GM18507 (cell line): ENCODE measurements around the gene LEMD3.

Experiments
- DNase-seq: peaks from one replicate; pipeline ENCODE4 v3.0.0; 2011; ENCODE audit warnings: low read depth; ENCODE audit not compliant: insufficient read length; ENCODE audit errors: extremely low spot score
- FAIRE-seq: peaks from 2 replicates; lab custom pipeline; 2011; peaks lifted over from hg19 to GRCh38; lab: Jason Lieb, UNC

The LEMD3 gene

DNA sequence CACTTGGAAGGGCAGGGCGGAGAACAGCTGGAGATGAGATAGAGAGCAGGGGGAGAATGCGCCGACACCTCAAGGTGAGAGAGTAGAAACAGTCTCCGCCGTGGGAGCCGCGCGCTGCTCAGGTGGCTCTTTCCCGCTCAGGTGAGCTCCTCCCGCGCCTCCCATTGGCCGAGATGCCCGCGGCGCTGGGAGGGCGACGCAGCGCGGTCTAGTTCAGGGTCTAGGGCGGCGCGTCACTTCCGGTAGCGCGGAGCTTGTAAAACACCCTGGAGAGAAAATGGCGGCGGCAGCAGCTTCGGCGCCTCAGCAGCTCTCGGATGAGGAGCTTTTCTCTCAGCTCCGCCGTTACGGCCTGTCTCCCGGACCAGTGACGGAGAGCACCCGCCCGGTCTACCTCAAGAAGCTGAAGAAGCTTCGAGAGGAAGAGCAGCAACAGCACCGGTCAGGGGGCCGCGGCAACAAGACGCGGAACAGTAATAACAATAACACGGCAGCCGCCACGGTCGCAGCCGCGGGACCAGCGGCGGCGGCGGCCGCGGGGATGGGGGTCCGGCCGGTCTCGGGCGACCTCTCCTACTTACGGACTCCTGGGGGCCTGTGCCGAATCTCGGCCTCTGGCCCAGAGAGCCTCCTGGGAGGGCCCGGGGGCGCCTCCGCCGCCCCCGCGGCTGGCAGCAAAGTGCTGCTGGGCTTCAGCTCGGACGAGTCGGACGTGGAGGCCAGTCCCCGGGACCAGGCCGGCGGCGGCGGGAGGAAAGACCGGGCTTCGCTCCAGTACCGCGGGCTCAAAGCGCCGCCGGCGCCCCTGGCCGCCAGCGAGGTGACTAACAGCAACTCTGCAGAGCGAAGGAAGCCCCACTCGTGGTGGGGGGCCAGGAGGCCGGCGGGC lies at the start of gene LEMD3:
Gene LEMD3 (plus strand): TSS at position 264 of the 889 bp plus-strand sequence. CDS start 14 bp downstream, at position 278.
- FAIRE-seq: peak; percentile 97
- DNase-seq: peak; percentile 93

DNA sequence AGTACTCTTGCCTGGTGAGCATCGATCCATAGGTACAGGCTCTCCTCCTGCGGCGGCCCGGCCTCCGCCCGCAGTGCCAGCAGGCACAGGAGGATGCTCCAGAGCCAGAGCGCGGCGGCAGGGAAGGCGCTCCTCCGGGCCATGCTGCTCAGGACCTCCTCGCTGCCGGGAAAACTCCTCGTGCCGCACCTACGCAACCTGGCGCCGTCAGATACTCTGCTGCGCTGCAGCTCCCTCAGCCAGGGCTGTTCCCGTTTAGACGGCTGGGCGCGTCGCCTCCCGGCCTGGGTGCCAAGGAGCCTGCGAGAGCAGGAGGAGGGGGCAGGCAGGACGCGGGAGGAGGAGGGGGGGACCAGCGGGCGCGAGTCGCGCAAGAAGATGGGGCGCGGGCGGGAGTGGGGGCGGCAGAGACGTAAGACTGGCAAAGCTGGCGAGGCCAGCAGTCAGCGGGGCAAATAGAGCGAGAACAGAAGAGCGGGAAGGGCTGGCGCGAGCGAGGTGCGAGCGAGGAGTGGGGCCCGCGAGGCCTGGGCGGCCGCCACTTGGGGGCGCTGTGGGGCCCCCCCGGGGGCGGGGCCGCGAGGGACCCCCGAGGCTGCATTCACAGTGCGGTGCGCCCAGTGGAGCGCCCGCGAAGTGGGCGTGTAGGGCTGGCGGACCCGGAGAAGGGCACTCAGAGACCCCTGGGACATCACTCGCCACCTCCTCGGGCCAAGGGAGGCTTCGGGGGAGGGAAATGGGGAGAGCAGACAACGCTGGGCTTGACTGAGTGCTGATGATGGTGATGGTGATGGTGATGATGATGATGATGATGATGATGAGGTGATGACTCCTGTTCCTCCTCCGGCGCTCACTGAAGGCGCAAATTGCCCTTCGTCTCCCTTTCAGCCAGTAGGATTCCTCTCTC lies 48.1 kb upstream of the LEMD3 start, which contains the start of gene WIF1:
Gene WIF1 (minus strand): TSS at position 257 of the 907 bp plus-strand sequence. CDS start 114 bp downstream, at position 143.
- DNase-seq: no peak
- no peak for FAIRE-seq

DNA sequence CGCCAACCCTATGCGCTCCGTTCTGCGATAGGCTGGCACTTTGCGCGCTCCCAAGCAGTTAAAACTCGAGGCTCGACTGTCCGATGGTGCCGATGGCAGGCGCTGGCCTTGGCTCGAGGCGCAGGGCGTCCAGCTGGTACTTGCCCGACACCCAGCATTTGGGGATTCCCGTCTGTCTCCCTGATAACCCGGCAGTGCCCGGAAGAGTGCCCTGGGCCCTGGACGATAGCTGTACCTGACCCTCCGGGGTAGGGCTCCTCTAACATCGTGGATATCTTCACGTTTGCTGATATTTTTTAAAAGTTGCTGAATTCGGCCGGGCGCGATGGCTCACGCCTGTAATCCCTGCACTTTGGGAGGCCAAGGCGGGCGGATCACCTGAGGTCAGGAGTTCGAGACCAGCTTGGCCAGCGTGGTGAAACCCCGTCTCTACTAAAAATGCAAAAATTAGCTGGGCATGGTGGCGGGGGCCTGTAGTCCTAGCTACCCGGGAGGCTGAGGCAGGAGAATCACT lies 47.4 kb upstream of the LEMD3 start:
- FAIRE-seq (no peak), DNase-seq (no peak)

DNA sequence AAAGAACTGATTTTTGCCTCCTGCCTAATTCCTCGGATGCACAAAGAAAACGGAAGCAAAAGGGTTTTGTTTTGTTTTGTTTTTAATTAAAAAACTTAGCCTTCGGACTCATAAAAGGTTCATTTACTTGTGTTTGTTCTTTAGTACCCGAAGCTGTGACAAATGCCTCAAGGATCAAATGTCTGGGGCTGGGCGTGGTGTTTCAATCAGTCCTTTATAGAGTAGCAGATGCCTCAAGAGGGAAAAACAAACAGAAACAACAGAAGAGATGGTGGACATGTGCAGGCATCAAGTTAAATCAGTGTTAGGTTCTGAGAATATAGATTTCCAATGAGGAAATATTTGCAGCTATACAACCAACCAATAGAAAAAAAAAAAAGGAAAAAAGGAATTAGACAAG lies 46.7 kb upstream of the LEMD3 start:
- DNase-seq (no peak), FAIRE-seq (no peak)

DNA sequence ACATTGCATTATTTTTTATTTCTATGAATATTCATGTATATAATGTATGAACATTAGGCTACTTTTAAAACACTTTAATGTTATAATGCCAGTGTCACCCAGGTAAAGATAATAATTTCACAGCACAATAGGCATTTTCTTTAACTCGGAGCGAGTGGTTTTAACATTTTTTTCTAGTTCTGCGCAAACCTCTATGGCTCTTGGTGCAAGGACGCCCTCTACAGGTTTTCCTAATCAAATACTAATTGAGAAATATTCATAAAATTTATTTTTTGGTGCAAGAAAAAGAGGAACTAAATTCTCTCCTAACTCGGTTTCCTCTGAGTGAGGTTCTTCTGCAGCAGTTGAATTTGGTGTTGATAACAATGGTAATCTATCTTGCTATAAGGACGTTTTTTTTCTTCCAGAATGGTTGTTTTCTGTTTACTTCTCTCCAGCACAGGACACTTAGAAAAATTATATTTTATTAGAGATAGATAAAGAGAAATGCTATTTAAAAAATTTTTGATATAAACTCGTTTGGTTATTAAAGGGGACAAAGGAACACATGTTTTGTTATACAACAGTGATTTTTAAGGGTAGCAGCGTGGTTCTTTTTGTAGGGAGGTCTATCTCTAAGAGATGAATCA lies 45.8 kb upstream of the LEMD3 start:
- DNase-seq (no peak), FAIRE-seq (no peak)

DNA sequence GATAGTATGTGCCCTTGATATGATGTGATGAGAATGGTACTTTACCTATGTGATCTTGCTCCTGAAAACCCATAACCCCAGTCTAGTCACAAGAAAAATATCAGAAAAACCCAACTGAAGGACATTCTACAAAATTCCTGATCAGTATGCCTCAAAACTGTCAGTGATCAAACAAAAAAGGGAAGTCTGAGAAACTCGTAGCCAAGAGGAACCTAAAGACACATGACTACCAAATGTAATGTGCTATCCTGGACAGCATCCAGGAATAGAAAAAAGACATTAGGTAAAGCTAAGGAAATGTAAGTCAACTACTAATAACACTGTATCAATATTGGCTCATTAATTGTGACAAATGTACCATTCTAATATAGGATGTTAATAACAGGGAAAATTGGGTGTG lies 44.1 kb upstream of the LEMD3 start:
- no peak for FAIRE-seq

DNA sequence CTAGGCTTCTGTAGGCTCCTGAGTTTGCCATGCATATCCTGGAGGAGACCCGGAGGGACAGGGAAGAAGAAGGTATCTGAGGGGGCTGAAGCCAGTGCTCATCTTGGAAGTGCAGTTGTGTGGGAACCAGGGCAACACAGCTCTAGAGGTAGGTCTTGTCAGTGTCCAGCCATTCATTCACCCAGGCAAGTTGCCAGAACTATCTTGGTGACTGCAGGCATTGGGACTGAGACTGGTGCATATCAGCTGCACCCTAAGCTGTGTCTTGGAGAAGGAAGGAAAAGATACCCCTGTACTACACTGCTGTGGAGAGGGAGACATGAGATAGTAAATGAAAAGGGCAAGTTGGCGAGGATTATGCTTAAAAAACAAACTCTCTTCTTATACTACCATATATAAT lies 43.4 kb upstream of the LEMD3 start:
- DNase-seq: no peak
- FAIRE-seq: no peak

More for the DNA sequence above, 44.1 kb upstream of the LEMD3 start:
- DNase-seq: no peak

DNA sequence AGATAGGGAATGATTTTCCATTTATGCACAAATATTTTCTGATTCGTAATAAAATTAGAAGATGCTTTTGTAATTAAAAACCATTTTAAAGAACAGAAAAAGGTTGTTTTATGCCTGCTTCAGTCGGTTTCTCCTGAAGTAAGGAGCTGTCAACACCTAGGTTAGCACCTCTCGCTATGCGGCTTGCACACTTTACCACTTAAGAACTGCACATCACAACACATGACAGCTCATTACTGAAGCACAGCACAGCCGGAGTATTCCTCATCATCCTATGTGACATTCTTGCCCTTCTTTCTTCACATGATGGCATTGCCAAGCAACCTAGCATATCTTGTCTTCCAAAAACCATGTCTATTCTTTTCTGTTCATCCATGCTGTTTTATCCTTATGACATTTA lies 42.9 kb upstream of the LEMD3 start:
- FAIRE-seq (no peak), DNase-seq (no peak)

DNA sequence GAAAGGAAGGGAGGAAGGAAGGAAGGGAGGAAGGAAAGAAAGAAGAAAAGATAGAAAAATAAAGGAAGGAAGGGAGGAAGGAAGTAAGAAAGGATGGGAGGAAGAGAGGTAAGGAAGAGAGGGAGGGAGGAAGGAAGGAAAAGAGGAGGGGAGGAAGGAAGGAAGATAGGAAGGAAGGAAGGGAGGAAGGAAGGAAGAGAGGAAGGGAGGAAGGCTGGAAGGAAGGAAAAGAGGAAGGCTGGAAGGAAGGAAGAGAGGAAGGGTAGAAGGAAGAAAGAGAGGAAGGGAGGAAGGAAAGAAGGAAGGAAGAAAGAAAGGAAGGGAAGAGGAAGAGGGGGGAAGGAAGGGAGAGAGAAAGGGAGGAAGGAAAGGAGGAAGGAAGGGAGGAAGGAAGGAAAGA lies 35.5 kb upstream of the LEMD3 start:
- FAIRE-seq: no peak

DNA sequence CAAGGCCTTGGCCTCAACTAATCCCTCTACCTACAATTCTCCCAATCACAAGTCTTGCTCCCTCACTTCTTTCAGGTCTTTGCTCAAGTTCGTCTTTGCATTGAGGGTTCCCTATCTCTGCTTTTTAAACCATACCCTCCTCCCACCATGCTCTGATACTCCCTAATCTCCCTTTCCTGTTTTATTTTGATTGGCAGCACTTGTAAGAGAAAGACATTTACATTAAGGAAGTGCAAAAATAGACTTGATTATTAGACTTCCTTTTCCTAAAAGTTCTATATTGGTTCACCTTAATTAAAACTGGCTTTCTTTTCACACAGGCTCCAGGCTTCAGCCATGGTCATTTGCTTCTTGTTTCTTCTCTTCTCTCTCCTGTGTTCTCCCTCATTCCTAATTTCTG lies 30.0 kb upstream of the LEMD3 start:
- FAIRE-seq: no peak
- DNase-seq: no peak

More for the DNA sequence above, 35.5 kb upstream of the LEMD3 start:
- no peak for DNase-seq

DNA sequence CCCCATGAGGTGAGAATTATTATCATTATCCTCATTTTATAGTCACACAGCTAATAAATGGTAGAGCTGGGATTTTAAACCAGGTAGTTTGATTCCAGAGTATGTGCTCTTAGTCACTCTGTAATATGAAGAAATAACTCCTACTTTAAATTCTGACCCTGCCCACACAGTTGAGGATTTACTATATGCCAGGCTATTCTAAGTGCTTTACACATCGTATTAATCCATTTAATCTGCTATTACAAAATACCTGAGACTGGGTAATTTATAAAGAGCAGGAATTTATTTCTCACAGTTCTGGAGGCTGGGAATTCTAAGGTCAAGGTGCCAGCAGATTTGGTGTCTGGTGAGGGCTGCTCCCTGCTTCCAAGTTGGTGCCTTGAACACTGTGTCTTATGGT lies 28.6 kb upstream of the LEMD3 start:
- DNase-seq: no peak
- no peak for FAIRE-seq

DNA sequence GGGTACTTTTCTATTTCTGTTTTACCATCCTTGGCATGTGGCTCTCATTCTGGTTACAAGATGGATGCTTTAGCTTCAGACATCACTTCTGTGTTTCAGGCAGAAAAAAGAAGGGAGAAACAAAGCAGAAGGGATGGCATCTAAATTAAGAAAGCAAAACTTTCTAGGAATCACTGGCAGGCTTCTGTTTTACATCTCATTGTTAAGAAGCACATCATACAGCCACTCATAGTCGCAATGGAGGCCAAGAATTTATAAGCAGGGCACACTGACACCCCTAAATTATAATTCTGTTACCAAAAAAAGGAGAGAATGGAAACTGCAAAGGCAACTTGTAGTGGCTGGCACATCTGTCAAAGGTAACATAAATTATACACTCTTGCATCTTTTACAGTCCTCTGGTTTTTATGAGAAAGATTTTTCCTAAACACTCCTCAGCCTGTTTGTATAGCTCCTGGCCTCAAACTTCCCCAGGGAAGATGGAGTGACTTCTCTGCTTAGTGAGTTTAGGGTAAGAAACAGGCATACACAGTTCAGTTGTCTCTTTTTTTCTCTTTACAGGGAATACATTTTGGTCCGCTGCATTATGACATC lies 22.0 kb upstream of the LEMD3 start:
- FAIRE-seq: no peak
- no peak for DNase-seq

DNA sequence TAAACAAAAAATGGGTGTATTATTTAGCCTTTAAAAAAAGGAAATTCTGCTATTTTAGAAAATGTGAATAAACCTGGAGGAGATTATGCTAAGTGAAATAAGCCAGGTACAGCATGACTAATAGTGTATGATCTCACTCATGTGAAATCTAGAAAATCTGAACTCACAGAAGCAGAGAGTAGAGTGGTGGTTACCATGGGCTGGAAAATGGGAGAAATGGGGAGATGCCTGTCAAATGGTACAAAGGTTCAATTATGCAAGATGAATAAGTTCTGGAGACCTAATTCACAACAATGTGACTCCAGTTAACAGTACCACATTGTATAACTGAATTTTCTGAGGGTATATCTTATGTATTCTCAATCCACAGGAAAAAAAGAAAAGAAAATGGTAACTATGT lies 17.4 kb upstream of the LEMD3 start:
- no peak for FAIRE-seq

DNA sequence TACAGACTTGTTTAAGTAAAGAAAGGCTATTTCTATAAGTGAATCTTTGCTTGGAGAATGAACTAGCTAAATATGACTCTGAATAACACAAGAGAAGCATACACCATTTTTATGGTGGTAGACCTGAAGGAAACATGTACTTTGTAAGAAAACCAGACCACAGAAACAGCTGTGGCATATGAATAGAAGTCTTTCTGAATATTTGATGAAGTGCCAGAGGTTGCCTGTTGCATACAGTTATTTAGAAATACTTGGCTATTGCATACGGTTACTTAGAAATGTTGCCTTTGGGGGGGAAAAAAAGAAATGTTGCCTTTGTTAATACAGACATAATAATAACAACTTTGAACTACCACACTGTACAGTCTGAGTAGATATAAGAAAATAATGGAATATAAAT lies 16.8 kb upstream of the LEMD3 start:
- no peak for DNase-seq

More for the DNA sequence above, 17.4 kb upstream of the LEMD3 start:
- no peak for DNase-seq

DNA sequence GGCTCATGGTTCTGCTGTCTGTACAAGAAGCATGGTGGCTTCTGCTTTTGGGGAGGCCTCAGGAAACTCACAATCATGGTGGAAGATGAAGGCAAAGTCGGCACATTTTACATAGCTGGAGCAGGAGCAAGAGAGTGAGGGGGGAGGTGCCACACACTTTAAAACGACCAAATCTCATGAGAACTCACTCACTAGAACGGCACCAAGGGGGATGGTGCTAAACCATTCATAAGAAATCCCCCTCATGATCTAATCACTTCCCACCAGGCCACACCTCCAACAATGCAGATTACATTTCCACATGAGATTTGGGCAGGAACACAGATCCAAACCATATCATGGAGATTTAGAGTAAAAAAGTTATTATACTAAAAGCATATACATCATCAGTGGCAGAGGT lies 13.6 kb upstream of the LEMD3 start:
- FAIRE-seq (peak; percentile 62), DNase-seq (no peak)

More for the DNA sequence above, 16.8 kb upstream of the LEMD3 start:
- FAIRE-seq: no peak

DNA sequence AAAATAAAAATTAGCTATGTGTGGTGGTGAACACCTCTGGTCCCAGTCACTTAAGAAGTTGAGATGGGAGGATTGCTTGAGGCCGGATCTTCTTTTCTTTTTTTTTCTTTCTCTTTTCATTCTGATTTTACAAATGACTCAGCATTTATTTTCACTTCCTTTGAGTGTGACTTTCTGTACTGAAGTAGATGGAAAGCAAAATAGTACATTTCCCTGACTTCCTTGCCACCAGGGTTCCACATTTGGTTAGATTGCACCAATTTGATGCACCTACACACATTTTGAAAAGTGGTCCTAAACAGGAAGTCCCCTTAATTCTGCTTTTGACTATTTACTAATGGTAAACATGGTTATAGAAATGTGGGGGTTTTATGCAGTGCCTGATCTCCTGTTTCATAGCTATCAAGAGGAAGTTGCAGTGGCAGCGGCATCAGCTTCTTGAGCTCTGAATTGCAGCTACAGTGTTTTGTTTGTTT lies 13.0 kb upstream of the LEMD3 start:
- peak; percentile 87 for FAIRE-seq

DNA sequence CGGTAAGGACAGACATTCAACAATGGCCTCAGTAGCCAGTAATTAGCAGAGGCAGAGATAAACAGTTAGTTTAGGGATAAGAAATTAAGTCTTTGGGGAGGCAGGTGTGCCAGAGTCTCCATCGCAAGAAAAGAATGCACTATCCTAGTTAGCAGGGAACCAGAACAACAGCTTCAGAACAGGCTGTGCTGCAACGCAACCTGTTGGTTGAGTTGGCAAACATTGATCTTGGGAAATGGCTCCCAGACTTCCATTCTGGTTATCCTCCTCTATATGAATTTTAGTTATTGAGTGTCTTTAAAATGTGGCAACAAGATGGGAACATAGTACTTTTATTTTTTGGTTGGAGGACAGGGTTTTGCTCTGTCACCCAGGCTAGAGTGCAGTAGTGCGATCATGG lies 12.3 kb upstream of the LEMD3 start:
- no peak for DNase-seq
- FAIRE-seq: no peak

More for the DNA sequence above, 13.0 kb upstream of the LEMD3 start:
- no peak for DNase-seq

DNA sequence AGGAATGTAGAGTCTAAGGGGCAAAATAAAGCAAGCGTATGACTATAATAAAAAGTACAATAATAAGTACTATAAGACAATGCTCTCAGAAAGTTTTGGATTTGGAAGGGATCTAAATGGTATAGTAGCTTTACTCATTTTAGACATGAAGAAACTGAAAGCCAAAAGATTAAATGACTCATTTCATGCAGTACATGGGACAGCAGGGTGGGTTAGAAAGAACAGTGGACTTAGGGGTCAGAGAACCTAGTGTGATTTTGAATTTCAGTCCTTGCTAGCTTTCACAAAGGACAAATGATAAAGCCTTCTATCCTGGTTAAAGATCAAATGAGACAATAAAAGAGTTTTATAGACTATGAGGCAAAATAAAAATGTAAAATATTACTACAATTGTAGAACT lies 6.8 kb upstream of the LEMD3 start:
- no peak for FAIRE-seq
- DNase-seq: no peak

DNA sequence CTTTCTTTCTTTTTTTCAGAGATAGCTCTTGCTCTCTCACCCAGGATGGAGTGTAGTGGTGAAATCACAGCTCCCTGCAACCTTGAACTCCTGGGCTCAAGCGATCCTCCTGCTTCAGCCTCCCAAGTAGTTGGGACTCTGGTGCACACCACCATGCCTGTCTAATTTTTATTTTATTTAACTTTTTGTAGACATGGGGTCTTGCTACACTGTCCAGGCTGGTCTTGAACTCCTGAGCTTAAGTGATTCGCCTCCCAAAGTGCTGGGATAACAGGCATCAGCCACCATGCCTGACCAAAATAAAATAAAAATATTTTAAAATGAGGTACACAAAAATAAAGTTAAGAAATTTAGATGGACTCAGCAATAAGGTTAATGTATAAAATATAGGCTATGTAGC lies 5.1 kb upstream of the LEMD3 start:
- no peak for FAIRE-seq
- no peak for DNase-seq
